Measurements from ENCODE around the gene DCBLD1.

Gene DCBLD1

DNA sequence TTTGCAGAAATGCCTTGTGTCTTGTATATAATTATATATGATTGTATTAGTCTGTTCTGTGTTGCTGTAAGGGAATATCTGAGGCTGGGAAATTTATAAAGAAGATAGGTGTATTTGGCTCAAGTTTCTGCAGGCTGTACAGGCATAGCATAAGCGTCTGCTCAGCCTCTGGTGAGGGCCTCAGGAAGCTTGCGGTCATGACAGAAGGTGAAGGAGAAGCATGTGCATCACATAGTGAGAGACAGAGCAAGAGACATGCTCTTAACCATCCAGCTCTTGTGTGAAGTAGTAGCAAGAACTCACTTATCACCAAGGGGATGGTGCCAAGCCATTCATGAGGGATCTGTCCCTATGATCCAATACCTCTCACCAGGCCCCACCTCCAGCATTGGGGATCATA, 6.5 kb downstream of the DCBLD1 start:
- Histone ChIP-seq H3K4me1 (ENCODE audit: control insufficient read depth, low read length) (no peaks in the 10 kb centered on the region), H3K4me3 (ENCODE audit: low read length) (no peak overlapping the region), H3K36me3 (ENCODE audit: control insufficient read depth, low read length) (no peaks in the 10 kb centered on the region), H3K79me2 (ENCODE audit: control insufficient read depth, low read length) (no peaks in the 10 kb centered on the region), H3F3A (ENCODE audit: control insufficient read depth, insufficient read depth) (no peaks in the 10 kb centered on the region), H3K9me3 (ENCODE audit: control insufficient read depth, insufficient read depth, low read length) (no peaks in the 10 kb centered on the region), H3K27me3 (ENCODE audit: control insufficient read depth, low read length) (peaks cover 17% of the 10 kb centered on the region), H4K20me1 (ENCODE audit: control insufficient read depth, insufficient read depth, low read depth, low read length) (no peaks in the 10 kb centered on the region), H3K4me2 (ENCODE audit: low read length) (no peak overlapping the region), H3K9me2 (replicated peaks; ENCODE audit: control insufficient read depth, low read length) (no peaks in the 10 kb centered on the region), H3K27ac (ENCODE audit: low read depth, low read length) (no peak overlapping the region)
- TF ChIP-seq, protein P1, sequence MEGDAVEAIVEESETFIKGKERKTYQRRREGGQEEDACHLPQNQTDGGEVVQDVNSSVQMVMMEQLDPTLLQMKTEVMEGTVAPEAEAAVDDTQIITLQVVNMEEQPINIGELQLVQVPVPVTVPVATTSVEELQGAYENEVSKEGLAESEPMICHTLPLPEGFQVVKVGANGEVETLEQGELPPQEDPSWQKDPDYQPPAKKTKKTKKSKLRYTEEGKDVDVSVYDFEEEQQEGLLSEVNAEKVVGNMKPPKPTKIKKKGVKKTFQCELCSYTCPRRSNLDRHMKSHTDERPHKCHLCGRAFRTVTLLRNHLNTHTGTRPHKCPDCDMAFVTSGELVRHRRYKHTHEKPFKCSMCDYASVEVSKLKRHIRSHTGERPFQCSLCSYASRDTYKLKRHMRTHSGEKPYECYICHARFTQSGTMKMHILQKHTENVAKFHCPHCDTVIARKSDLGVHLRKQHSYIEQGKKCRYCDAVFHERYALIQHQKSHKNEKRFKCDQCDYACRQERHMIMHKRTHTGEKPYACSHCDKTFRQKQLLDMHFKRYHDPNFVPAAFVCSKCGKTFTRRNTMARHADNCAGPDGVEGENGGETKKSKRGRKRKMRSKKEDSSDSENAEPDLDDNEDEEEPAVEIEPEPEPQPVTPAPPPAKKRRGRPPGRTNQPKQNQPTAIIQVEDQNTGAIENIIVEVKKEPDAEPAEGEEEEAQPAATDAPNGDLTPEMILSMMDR (IDR thresholded peaks at IDR 0.05; ENCODE audit: low read depth, low read length, poor library complexity, severe bottlenecking) = no peak
- no peak for TF ChIP-seq EZH2phosphoT487 (IDR thresholded peaks at IDR 0.05; ENCODE audit: borderline replicate concordance, low read length)

DNA sequence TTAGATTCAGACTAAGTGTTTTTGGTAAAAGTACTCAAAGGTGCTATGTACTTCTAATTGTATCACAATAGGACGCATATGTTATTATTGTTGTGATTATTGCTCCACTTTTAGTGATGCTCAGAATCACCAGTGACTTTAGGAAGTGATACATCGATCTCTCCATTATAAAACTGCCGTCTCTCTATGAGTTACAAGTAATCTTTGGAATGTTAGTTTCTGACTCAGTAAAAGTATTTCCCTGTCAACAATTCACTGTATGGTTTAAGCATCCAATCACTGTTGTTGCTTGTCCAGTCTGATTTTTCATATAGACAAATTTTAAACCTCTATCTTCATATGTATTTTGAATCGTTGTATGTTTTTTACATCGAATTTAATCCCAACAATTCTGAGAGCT, 9.4 kb downstream of the DCBLD1 start:
- no peaks in the 10 kb centered on the region for H3K9me3 ChIP-seq (ENCODE audit: control insufficient read depth, insufficient read depth, low read length)
- no peak overlapping the region for H3K4me2 ChIP-seq (ENCODE audit: low read length)
- no peaks in the 10 kb centered on the region for H3K27me3 ChIP-seq (ENCODE audit: control insufficient read depth, low read length)
- no peaks in the 10 kb centered on the region for H3F3A ChIP-seq (ENCODE audit: control insufficient read depth, insufficient read depth)
- no peaks in the 10 kb centered on the region for H3K9me2 ChIP-seq (replicated peaks; ENCODE audit: control insufficient read depth, low read length)
- no peaks in the 10 kb centered on the region for H4K20me1 ChIP-seq (ENCODE audit: control insufficient read depth, insufficient read depth, low read depth, low read length)
- H3K36me3 ChIP-seq (ENCODE audit: control insufficient read depth, low read length) = no peaks in the 10 kb centered on the region
- H3K79me2 ChIP-seq (ENCODE audit: control insufficient read depth, low read length) = no peaks in the 10 kb centered on the region
- H3K27ac ChIP-seq (ENCODE audit: low read depth, low read length) = no peak overlapping the region
- H3K4me3 ChIP-seq (ENCODE audit: low read length) = no peak overlapping the region
- TF ChIP-seq, protein P1 (IDR thresholded peaks at IDR 0.05; ENCODE audit: low read depth, low read length, poor library complexity, severe bottlenecking) = no peak
- TF ChIP-seq EZH2phosphoT487 (IDR thresholded peaks at IDR 0.05; ENCODE audit: borderline replicate concordance, low read length) = no peak
- no peaks in the 10 kb centered on the region for H3K4me1 ChIP-seq (ENCODE audit: control insufficient read depth, low read length)

DNA sequence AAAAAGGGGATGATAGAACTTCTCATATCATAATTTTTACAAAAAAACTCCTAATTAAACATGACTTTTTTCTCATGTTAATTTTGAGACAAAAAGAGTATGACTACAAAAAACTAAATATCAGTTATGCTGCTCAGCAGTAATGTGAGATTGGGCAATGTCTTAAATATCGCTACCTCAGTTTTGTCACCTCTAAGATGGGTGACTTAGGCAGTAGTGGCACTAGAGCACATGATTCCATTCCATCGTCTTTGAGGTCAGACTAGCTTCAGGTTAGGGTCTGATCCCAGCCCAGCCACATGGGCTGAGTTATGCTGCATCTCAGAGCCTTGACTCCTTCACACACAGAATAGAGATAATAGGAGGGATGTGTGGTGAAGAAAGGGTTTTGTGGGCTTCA, 11.0 kb downstream of the DCBLD1 start:
- TF ChIP-seq, protein P1 (IDR thresholded peaks at IDR 0.05; ENCODE audit: low read depth, low read length, poor library complexity, severe bottlenecking) = no peak
- no peak for TF ChIP-seq EZH2phosphoT487 (IDR thresholded peaks at IDR 0.05; ENCODE audit: borderline replicate concordance, low read length)
- Histone ChIP-seq H3K27ac (ENCODE audit: low read depth, low read length) (no peak overlapping the region), H3K9me3 (ENCODE audit: control insufficient read depth, insufficient read depth, low read length) (no peaks in the 10 kb centered on the region), H4K20me1 (ENCODE audit: control insufficient read depth, insufficient read depth, low read depth, low read length) (no peaks in the 10 kb centered on the region), H3K9me2 (replicated peaks; ENCODE audit: control insufficient read depth, low read length) (no peaks in the 10 kb centered on the region), H3K4me1 (ENCODE audit: control insufficient read depth, low read length) (no peaks in the 10 kb centered on the region), H3K36me3 (ENCODE audit: control insufficient read depth, low read length) (no peaks in the 10 kb centered on the region), H3K4me3 (ENCODE audit: low read length) (no peak overlapping the region), H3K27me3 (ENCODE audit: control insufficient read depth, low read length) (no peaks in the 10 kb centered on the region), H3F3A (ENCODE audit: control insufficient read depth, insufficient read depth) (no peaks in the 10 kb centered on the region), H3K79me2 (ENCODE audit: control insufficient read depth, low read length) (no peaks in the 10 kb centered on the region), H3K4me2 (ENCODE audit: low read length) (no peak overlapping the region)

DNA sequence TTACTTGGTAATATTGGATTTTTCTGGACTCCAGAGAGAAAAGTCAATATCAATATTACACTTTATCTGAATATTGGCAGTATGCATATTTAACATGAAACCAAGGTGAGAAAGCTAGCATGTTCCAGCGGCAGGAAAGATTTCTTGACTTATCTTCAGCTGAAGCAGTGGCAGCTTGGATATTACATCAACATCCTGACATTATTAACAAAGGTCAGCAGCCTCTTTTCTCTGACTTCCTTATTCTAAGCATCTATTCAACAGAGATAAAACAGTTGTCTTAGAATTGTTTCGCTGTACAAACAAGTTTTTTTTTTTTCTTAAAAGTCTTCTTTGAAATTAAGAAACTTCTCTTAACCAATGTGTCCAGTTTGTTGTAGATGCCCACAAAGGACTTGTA, 11.8 kb downstream of the DCBLD1 start:
- H3K27ac ChIP-seq (ENCODE audit: low read depth, low read length) = no peak overlapping the region
- H3K4me3 ChIP-seq (ENCODE audit: low read length) = no peak overlapping the region
- no peaks in the 10 kb centered on the region for H3K36me3 ChIP-seq (ENCODE audit: control insufficient read depth, low read length)
- H4K20me1 ChIP-seq (ENCODE audit: control insufficient read depth, insufficient read depth, low read depth, low read length) = no peaks in the 10 kb centered on the region
- H3K9me2 ChIP-seq (replicated peaks; ENCODE audit: control insufficient read depth, low read length) = no peaks in the 10 kb centered on the region
- H3K4me1 ChIP-seq (ENCODE audit: control insufficient read depth, low read length) = no peaks in the 10 kb centered on the region
- H3F3A ChIP-seq (ENCODE audit: control insufficient read depth, insufficient read depth) = no peaks in the 10 kb centered on the region
- no peaks in the 10 kb centered on the region for H3K79me2 ChIP-seq (ENCODE audit: control insufficient read depth, low read length)
- TF ChIP-seq, protein P1 (IDR thresholded peaks at IDR 0.05; ENCODE audit: low read depth, low read length, poor library complexity, severe bottlenecking) = no peak
- no peak for TF ChIP-seq EZH2phosphoT487 (IDR thresholded peaks at IDR 0.05; ENCODE audit: borderline replicate concordance, low read length)
- H3K4me2 ChIP-seq (ENCODE audit: low read length) = no peak overlapping the region
- H3K9me3 ChIP-seq (ENCODE audit: control insufficient read depth, insufficient read depth, low read length) = no peaks in the 10 kb centered on the region
- H3K27me3 ChIP-seq (ENCODE audit: control insufficient read depth, low read length) = no peaks in the 10 kb centered on the region
